ENCODE results near the gene CELA2B. TPM values are rescaled to one million over a fixed set of nuclear protein-coding genes. Genes with fewer than 3 reads are reported as not detected.
"Not testable (repeated sequence)": the region's sequence is repeated elsewhere in the genome, so short reads cannot be mapped to it uniquely, and the experiment has no call there.

CELA2B gene
- total RNA-seq, 4 donors from 2014 or later = not detected

DNA sequence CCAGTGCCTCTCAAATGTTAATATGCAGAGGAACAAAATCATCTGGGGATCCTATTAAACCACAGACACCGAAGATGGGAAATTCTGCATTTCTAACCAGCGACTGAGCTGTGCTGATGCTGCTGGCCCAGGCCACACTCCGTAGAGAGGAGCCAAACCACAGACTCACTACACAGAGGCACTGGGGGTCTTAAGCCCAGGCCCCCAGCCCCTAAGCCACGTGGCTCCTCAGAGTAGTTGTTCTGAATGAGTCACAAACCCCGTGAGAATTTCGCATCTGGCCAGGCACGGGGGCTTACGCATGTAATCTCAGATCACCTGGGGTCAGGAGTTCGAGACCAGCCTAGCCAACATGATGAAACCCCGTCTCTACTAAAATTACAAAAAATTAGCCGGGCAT is 22.2 kb upstream of the CELA2B start:
- no peak for DNase-seq
- Histone ChIP-seq H3K27me3 (no peaks in the 10 kb centered on the region), H3K36me3 (no peaks in the 10 kb centered on the region), H3K9me3 (no peaks in the 10 kb centered on the region), H3K4me1 (no peaks in the 10 kb centered on the region), H3K4me3 (no peak overlapping the region), H3K27ac (no peak overlapping the region)
- TF ChIP-seq, protein P1, sequence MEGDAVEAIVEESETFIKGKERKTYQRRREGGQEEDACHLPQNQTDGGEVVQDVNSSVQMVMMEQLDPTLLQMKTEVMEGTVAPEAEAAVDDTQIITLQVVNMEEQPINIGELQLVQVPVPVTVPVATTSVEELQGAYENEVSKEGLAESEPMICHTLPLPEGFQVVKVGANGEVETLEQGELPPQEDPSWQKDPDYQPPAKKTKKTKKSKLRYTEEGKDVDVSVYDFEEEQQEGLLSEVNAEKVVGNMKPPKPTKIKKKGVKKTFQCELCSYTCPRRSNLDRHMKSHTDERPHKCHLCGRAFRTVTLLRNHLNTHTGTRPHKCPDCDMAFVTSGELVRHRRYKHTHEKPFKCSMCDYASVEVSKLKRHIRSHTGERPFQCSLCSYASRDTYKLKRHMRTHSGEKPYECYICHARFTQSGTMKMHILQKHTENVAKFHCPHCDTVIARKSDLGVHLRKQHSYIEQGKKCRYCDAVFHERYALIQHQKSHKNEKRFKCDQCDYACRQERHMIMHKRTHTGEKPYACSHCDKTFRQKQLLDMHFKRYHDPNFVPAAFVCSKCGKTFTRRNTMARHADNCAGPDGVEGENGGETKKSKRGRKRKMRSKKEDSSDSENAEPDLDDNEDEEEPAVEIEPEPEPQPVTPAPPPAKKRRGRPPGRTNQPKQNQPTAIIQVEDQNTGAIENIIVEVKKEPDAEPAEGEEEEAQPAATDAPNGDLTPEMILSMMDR (IDR thresholded peaks at IDR 0.05) = no peak
- no peak for TF ChIP-seq POLR2A (IDR thresholded peaks at IDR 0.05)

DNA sequence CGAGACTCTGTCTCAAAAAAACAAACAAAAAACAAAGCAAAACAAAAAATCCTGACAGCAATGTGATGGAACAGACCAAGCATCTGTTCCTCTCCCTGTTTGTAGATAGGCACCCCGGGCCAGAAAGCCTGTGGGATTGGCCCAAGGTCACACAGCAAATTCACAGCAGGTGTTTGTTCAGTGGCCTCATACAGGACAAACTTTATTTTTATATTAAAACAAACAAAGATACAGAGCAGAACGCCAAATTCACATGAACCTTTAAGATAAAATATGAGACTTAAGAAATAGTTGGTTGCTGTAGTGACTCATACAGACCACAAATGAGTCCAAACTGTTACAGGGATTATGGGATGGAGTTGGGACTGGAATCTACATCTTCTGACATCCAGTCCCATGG is 21.6 kb upstream of the CELA2B start:
- H3K36me3 ChIP-seq = no peaks in the 10 kb centered on the region
- H3K9me3 ChIP-seq = no peaks in the 10 kb centered on the region
- TF ChIP-seq POLR2A (IDR thresholded peaks at IDR 0.05) = no peak
- TF ChIP-seq, protein P1 (IDR thresholded peaks at IDR 0.05) = no peak
- no peak for DNase-seq
- H3K4me3 ChIP-seq = no peak overlapping the region
- H3K4me1 ChIP-seq = no peaks in the 10 kb centered on the region
- no peaks in the 10 kb centered on the region for H3K27me3 ChIP-seq
- no peak overlapping the region for H3K27ac ChIP-seq

DNA sequence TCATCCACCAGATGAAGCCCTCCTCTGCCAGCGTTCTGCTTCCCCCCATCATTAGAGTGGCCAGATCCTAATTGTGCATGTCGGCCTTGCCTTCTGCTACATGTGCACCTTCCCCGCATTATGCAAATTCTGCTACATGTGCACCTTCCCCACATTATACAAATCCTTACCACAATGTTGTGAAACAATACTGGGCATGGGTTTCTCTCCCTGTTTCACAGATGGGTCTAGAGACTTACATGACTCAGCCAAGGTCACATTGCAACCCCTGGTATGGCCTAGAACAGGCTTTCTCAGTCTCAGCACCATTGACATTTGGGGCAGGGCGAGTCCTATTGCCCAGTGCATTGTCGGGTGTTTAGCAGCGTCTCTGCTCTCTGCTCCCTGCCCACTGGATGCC is 20.4 kb upstream of the CELA2B start:
- H3K27me3 ChIP-seq = no peaks in the 10 kb centered on the region
- H3K36me3 ChIP-seq = no peaks in the 10 kb centered on the region
- H3K27ac ChIP-seq = no peak overlapping the region
- no peak overlapping the region for H3K4me3 ChIP-seq
- no peak for DNase-seq
- H3K9me3 ChIP-seq = no peaks in the 10 kb centered on the region
- no peak for TF ChIP-seq POLR2A (IDR thresholded peaks at IDR 0.05)
- TF ChIP-seq, protein P1 (IDR thresholded peaks at IDR 0.05) = no peak
- H3K4me1 ChIP-seq = no peaks in the 10 kb centered on the region

DNA sequence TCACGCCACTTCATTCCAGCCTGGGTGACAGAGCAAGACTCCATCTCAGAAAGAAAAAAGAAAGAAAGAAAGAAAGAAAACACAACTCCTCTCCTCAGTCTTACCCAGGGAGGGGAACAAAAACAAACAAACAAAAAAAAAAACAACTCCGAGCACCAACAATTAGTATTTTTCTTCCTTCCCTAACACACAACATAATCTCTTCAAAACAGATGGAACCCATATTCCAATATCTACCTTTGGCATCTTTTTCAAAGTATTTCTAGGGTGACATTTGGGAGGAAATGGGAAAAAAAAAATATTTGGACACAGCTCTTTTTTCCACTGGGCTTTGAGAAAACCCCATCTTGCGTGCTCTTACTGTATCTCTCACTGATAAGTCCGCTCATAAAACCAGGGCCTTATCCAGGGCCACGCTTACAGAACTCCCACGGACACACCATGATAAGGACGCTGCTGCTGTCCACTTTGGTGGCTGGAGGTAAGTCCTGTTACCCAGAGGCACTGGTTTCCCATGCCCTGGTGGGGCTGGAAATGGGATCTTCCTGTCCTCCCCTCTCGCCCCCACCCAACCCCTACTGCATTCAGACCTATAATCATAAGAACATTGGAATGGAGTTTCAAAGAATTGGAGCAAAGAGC is 19.5 kb upstream of the CELA2B start, which contains the start of gene CELA2A:
Gene CELA2A, plus strand, starts transcription at position 420 of the 642 bp plus-strand sequence. Its CDS starts 22 bp downstream, at position 442.
- Histone ChIP-seq H3K4me1 (no peaks in the 10 kb centered on the region), H3K36me3 (no peaks in the 10 kb centered on the region), H3K4me3 (no peak within 1 kb of the TSS), H3K9me3 (no peaks in the 10 kb centered on the region), H3K27ac (no peak within 1 kb of the TSS), H3K27me3 (no peaks in the 10 kb centered on the region)
- no peak for DNase-seq
- TF ChIP-seq, protein P1 (IDR thresholded peaks at IDR 0.05) = no peak
- no peak for TF ChIP-seq POLR2A (IDR thresholded peaks at IDR 0.05)

DNA sequence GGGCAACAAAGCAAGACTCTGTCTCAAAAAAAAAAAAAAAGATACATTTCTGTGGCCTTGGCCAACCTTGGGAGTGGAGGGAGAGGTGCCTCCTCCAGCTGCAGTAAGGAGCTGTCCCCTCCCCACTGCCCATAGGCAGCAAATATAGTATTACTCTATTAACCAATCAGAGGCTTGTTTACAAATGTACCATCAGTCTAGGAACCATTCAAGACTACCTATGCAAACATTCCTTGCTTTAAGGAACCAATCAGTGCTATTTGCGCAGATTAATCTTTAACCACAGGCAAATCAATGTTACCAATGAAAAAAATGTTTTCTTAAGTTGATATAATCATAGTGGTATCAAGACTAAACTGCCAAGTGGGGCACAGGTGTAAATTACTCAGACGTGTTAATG is 18.3 kb upstream of the CELA2B start:
- Histone ChIP-seq H3K27ac (no peak overlapping the region), H3K9me3 (no peaks in the 10 kb centered on the region), H3K36me3 (no peaks in the 10 kb centered on the region), H3K27me3 (no peaks in the 10 kb centered on the region), H3K4me1 (no peaks in the 10 kb centered on the region), H3K4me3 (no peak overlapping the region)
- TF ChIP-seq, protein P1 (IDR thresholded peaks at IDR 0.05) = no peak
- no peak for TF ChIP-seq POLR2A (IDR thresholded peaks at IDR 0.05)
- no peak for DNase-seq

DNA sequence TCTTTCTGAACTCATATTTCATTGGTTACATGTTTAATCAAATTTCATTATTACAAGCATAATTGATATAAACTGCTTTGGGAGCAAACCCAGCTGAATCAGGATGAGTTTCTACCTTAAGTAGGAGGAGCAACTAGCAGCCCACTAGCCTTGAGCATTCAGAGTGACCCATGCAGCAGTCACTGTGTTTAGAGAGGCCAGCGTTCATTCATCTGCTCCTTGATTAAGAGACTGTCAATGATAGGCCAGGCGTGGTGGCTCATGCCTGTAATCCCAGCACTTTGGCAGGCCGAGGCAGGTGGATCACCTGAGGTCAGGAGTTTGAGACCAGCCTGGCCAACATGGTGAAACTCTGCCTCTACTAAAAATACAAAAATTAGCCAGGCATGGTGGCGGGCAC is 17.5 kb upstream of the CELA2B start:
- not testable (repeated sequence) for H3K4me3 ChIP-seq, H3K27me3 ChIP-seq, H3K9me3 ChIP-seq, DNase-seq, H3K4me1 ChIP-seq, H3K27ac ChIP-seq, H3K36me3 ChIP-seq
